Embryonic facial prominence (tissue), 1 donor: ENCODE results near the gene MCMBP.
"Not testable (repeated sequence)": the region's sequence is repeated elsewhere in the genome, so short reads cannot be mapped to it uniquely, and the experiment has no call there.

ENCODE experiments used
- DNase-seq: peaks from one replicate; pipeline ENCODE4 v3.0.0-alpha.2; 2016; ENCODE audit errors: extremely low spot score

MCMBP gene, protein sequence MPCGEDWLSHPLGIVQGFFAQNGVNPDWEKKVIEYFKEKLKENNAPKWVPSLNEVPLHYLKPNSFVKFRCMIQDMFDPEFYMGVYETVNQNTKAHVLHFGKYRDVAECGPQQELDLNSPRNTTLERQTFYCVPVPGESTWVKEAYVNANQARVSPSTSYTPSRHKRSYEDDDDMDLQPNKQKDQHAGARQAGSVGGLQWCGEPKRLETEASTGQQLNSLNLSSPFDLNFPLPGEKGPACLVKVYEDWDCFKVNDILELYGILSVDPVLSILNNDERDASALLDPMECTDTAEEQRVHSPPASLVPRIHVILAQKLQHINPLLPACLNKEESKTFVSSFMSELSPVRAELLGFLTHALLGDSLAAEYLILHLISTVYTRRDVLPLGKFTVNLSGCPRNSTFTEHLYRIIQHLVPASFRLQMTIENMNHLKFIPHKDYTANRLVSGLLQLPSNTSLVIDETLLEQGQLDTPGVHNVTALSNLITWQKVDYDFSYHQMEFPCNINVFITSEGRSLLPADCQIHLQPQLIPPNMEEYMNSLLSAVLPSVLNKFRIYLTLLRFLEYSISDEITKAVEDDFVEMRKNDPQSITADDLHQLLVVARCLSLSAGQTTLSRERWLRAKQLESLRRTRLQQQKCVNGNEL

DNA sequence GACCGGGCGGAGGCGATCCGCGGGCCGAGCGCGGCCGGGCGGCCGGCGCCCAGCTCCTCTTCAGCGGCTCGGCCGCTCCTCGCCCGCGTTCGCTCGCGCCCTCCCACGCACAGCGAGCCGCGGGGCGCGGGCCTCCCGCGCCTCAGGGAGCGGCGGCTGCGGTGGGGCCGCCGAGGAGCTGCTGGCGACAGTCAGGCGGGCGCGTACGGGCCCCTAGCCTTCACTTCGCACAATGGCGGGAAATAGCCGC is at the start of gene MCMBP:
MCMBP (minus strand) TSS at position 234 of the 250 bp plus-strand sequence. CDS start 259 bp downstream, outside the sequence.
- no peak for DNase-seq

- no peak for DNase-seq
Measured at GRCh38 chr10:119919826-119920225, 47.2 kb upstream of the MCMBP start.

- DNase-seq, result no peak
Measured at GRCh38 chr10:119919271-119919670, 46.6 kb upstream of the MCMBP start.

DNA sequence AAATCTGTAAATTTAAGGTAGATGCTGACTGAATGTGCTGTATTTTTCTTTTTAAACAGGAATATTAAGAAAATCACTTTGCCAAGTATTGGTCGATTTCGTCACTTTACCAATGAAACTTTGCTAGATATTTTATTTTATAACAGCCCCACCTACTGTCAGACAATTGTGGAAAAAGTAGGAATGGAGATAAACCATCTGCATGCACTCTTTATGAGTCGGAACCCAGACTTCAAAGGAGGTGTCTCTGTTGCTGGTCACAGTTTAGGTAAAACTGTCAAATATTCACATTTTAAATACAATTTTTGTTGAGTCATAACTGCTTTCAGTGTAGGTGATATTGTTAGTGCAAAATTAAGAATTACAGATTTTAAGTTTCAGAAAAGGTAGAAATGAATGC is 45.1 kb upstream of the MCMBP start:
- DNase-seq, result no peak

- DNase-seq, result no peak
Measured at GRCh38 chr10:119910689-119911088, 38.0 kb upstream of the MCMBP start.

DNA sequence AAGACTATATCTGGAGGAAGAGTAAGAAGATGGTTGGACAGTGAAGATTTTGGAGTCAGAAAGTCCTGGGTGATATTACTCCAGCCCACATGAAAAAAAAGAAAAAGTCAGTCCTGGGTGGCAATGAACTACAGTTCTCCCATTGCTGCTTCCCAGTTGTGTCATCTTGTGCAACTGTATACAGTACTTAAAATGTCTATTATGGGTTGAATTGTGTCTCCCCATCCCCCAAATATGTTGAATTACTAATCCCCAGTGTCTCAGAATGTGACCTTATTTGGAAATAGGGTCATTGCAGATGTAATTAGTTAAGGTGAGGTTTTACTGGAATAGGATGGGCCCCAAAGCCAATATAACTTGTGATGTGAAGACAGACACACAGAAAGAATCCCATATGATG is 35.5 kb upstream of the MCMBP start:
- DNase-seq, result no peak

- not testable (repeated sequence) for DNase-seq
Measured at GRCh38 chr10:119907695-119908094, 35.1 kb upstream of the MCMBP start.

DNA sequence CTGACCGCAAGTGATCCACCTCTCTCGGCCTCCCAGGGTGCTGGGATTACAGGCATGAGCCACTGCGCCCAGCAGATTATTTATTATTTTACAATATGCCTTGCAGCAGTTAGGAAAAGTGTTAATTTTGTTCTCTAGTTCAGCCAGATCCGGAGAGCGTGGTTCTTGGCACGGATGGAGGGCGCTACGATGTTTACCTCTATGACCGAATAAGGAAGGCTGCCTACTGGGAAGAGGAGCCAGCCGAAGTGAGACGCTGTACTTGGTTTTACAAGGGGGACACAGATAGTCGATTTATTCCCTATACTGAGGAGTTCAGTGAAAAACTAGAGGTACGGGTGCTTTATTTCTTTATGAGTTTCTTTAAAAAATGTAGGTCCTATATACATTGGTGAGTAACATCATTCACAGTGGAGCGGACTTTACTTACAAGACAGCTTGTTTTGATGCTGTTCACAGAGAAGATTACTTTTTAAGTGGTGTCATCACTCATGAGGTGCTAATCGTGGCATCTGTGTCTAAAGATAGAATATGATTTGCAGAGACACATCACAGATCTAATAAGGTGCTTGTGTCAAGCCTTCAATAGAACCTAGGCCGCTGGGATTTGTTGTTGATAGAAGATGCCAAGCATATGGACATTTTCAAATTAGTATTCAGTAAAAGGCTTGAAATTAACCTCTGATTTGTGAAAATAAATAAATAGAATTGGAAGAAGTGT is 31.5 kb upstream of the MCMBP start:
- DNase-seq, result no peak

DNA sequence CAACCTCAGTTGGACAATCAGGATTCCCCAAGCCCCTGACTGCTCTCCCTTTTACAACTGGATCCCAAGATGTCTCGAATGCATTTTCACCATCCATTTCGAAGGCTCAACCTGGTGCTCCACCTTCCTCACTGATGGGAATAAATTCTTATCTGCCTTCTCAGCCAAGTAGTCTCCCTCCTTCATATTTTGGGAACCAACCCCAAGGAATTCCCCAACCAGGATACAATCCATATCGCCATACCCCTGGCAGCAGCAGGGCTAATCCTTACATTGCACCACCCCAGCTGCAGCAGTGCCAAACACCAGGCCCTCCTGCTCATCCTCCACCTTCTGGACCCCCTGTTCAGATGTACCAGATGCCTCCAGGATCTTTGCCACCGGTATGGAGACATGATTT is 25.9 kb upstream of the MCMBP start:
- DNase-seq, result no peak

DNA sequence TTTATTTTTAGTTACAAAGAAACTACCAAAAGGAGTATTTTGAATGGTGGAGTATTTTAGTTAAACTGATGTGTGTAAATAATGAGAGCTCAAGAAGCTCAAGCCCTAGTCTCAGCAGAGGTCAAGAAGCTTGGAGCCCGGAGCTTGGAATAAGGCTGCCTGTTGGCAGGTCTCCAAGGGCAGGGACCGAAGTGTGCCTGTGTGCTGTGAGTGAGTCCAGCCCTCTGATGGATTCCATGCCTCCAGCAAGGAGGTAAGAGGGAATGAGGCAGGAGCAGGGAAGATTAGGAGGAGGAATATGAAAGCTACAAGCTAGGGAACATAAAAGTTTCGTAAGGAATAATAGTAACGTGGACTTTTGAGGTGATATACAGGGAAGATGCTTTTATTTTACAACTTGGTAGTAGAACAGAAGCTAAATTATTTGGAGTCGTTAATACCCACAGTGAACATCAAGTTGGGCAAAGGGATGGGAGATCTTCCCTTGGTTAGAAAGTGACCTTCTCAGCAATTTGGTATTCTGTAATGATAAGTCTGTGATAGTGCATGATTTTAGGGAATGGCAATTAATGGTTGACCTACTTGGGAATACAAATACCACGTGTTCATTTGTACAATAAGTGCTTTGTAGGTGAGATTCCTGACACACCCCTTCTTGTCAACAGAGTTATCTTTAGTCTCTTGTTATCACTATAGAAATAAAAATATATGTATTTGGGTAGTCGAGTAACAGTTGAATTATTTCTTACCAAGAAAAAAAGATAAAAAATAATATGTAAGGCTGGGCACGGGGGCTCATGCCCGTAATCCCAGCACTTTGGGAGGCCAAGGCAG is 24.5 kb upstream of the MCMBP start:
- no peak for DNase-seq

- DNase-seq, result no peak
Measured at GRCh38 chr10:119896061-119896655, 23.5 kb upstream of the MCMBP start.

- DNase-seq, result no peak
Measured at GRCh38 chr10:119893845-119894427, 21.3 kb upstream of the MCMBP start.

GRCh38 chr10:119893074-119893473 is 20.4 kb upstream of the MCMBP start:
- no peak for DNase-seq

- DNase-seq, result peak; percentile 89
Measured at GRCh38 chr10:119892188-119893065, 19.8 kb upstream of the MCMBP start, which contains the start of gene SEC23IP. Gene SEC23IP (plus strand): TSS chr10:119892730. CDS start chr10:119892783, 53 bp downstream.

- DNase-seq, result not testable (repeated sequence)
Measured at GRCh38 chr10:119891849-119892187, 19.2 kb upstream of the MCMBP start.

DNA sequence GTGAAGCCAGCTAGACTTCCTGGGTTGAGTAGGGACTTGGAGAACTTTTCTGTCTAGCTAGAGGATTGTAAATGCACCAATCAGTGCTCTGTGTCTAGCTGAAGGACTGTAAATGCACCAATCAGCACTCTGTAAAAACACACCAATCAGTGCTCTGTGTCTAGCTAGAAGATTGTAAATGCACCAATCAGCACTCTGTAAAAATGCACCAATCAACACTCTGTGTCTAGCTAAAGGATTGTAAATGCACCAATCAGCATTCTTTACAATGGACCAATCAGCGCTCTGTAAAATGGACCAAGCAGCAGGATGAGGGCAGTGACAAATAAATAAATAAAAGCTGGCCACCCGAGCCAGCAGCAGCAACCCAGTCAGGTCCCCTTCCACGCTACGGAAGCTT is 17.7 kb upstream of the MCMBP start:
- DNase-seq, result not testable (repeated sequence)

GRCh38 chr10:119889201-119889600 is 16.6 kb upstream of the MCMBP start:
- DNase-seq, result not testable (repeated sequence)

DNA sequence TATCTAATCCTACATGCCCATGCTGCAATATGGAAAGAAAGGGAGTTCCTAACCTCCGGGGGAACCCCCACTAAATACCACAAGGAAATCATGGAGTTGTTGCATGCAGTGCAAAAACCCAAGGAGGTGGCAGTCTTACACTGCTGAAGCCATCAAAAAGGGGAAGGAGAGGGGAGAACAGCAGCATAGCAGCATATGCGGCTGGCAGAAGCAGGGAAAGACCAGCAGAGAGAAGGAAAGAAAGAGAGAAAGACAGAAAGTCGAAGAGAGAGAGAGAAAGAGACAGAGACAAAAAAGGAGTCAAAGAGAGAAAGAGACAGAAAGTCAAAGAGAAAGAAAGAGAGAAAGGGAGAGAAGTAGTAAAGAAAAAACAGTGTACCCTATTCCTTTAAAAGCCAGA is 16.1 kb upstream of the MCMBP start:
- DNase-seq, result not testable (repeated sequence)

DNA sequence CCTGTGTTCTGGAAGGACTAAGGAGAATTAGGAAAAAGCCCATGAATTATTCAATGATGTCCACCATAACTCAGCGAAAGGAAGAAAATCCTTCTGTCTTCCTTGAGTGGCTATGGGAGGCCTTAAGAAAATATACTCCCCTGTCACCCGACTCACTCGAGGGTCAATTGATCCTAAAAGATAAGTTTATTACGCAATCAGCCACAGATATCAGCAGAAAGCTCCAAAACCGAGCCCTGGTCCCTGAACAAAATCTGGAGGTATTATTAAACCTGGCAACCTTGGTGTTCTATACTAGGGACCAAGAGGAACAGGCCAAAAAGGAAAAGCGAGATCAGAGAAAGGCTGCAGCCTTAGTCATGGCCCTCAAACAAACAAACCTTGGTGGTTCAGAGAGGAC is 13.4 kb upstream of the MCMBP start:
- not testable (repeated sequence) for DNase-seq
